ENCODE data around the gene OTX2.

- TF ChIP-seq POLR2AphosphoS5 (IDR thresholded peaks at IDR 0.05; ENCODE audit: low read depth) (no peak), EZH2 (IDR thresholded peaks at IDR 0.05; ENCODE audit: low read depth, unreplicated experiment) (peak; percentile 84), CTCF (conservative IDR thresholded peaks at IDR 0.05; ENCODE audit: low read depth in 2 of 2) (no peak), EZH2phosphoT487 (IDR thresholded peaks at IDR 0.05; ENCODE audit: unreplicated experiment) (no peak), JUNB (IDR thresholded peaks at IDR 0.05; ENCODE audit: unreplicated experiment) (no peak), ETS1 (IDR thresholded peaks at IDR 0.05) (no peak), REST (IDR thresholded peaks at IDR 0.05; ENCODE audit: unreplicated experiment) (no peak), CREB1 (CRISPR knock-in tag; IDR thresholded peaks at IDR 0.05; ENCODE audit: low read depth) (no peak)
Observed at GRCh38 chr14:56808110-56808382, 2.2 kb downstream of the OTX2 start.
